ENCODE measurements around the gene UBE4A. TPM values are rescaled to one million over a fixed set of nuclear protein-coding genes. Genes with fewer than 3 reads are reported as not detected.

The UBE4A gene
- total RNA-seq, 2 donors from 2014 or later = 50.2 to 57.9 TPM

DNA sequence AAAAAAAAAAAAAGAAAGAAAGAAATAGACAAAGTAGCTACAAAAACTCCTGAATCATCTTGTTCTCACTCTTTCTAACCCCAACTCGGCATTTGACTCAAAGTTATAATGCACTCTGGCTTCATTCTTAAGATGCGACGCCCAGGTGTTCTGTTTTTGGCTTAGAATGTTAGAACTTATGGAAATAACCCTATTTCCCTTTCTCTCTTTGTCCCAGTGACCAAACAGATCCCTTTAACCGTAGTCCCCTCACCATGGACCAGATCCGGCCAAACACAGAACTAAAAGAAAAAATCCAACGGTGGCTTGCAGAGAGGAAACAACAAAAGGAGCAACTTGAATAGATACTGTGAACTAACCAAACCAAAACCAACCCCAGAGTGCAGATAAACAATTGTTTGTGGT, 36.7 kb downstream of the UBE4A start:
- H3K4me3 ChIP-seq = no peak overlapping the region
- TF ChIP-seq, protein P1, sequence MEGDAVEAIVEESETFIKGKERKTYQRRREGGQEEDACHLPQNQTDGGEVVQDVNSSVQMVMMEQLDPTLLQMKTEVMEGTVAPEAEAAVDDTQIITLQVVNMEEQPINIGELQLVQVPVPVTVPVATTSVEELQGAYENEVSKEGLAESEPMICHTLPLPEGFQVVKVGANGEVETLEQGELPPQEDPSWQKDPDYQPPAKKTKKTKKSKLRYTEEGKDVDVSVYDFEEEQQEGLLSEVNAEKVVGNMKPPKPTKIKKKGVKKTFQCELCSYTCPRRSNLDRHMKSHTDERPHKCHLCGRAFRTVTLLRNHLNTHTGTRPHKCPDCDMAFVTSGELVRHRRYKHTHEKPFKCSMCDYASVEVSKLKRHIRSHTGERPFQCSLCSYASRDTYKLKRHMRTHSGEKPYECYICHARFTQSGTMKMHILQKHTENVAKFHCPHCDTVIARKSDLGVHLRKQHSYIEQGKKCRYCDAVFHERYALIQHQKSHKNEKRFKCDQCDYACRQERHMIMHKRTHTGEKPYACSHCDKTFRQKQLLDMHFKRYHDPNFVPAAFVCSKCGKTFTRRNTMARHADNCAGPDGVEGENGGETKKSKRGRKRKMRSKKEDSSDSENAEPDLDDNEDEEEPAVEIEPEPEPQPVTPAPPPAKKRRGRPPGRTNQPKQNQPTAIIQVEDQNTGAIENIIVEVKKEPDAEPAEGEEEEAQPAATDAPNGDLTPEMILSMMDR (IDR thresholded peaks at IDR 0.05) = no peak
- no peak for TF ChIP-seq POLR2A (IDR thresholded peaks at IDR 0.05)
- TF ChIP-seq POLR2AphosphoS5 (IDR thresholded peaks at IDR 0.05) = no peak
- no peaks in the 10 kb centered on the region for H3K27me3 ChIP-seq (replicated peaks; ENCODE audit: insufficient read depth)
- intact Hi-C loops (cut with DNase I) = no loop called here
- H3K9me3 ChIP-seq = no peaks in the 10 kb centered on the region
- no peak for DNase-seq (ENCODE audit: low spot score)
- peaks cover 6 to 13% of the 10 kb centered on the region in 2 donors for H3K36me3 ChIP-seq
- 89% methylated on average over 6 of the region's 6 CpGs for WGBS
- no peaks in the 10 kb centered on the region for H3K4me1 ChIP-seq (replicated peaks)
- H3K27ac ChIP-seq = no peak overlapping the region

DNA sequence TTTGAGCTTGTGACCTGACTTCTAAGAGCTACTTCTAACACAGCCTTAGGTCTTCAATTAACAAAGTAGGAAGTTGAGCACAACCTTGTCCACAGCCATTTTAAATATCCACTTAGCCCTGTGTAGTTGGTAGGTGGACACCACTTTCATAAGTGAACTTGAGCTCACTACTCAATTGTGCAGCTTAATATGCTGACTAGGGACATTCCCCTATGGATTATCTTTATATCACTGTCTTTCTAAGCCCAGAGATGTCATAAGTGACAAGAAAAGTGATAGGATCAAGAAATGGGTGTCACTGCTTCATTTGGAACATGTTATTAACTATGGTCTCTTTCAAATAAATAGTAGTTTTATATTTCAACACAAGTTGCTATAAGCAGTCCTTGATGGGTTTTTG, 38.0 kb downstream of the UBE4A start:
- peaks cover 6 to 13% of the 10 kb centered on the region in 2 donors for H3K36me3 ChIP-seq
- H3K4me3 ChIP-seq = no peak overlapping the region
- no peak for DNase-seq (ENCODE audit: low spot score)
- TF ChIP-seq, protein P1 (IDR thresholded peaks at IDR 0.05) = no peak
- no peak for TF ChIP-seq POLR2A (IDR thresholded peaks at IDR 0.05)
- TF ChIP-seq POLR2AphosphoS5 (IDR thresholded peaks at IDR 0.05) = no peak
- no peaks in the 10 kb centered on the region for H3K27me3 ChIP-seq (replicated peaks; ENCODE audit: insufficient read depth)
- no peaks in the 10 kb centered on the region for H3K4me1 ChIP-seq (replicated peaks)
- no peaks in the 10 kb centered on the region for H3K9me3 ChIP-seq
- peak overlapping the region; percentile 41 to 44 for H3K27ac ChIP-seq
- intact Hi-C loops (cut with DNase I) = no loop called here

DNA sequence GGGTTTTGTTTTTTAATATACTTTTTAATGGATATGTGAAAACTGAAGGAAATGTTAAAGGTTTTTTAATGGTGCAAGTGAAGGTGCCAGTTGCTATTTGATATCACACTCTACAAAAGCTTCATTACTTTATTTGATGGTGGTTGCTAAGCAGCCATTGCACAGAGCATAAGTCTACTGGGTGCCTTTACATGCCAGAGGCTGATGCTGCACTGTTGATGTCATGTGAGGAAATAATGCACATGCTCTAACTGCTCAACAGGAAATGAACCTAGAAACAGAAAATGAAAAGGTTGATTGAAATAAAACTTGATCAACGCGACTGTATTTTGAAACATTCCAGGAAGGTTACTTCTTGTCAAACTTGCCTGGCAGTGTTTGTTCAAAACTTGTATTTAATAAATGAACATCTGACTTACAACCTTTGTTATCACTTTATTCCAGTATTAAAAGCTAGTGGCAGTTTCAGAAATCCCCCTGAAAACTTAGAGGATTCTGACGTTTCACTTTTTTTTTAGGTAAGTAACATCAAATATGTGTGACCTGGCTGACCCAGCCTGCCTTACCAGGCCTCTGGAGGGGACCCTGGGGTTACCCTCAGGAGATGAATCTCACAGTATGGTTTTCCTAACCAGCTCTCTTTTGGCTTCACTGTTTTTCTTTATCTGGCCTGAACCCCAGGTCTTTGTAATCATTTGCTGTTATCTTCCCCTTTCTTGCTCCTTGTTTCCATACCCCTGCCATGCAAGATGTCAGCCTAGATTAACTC, 39.6 kb downstream of the UBE4A start:
- peak overlapping the region; percentile 24 to 26 for H3K27ac ChIP-seq
- H3K27me3 ChIP-seq (replicated peaks; ENCODE audit: insufficient read depth) = no peaks in the 10 kb centered on the region
- peaks cover 8% of the 10 kb centered on the region for H3K4me1 ChIP-seq (replicated peaks)
- no peak overlapping the region for H3K4me3 ChIP-seq
- TF ChIP-seq POLR2AphosphoS5 (IDR thresholded peaks at IDR 0.05) (no peak), POLR2A (IDR thresholded peaks at IDR 0.05) (no peak)
- TF ChIP-seq, protein P1 (IDR thresholded peaks at IDR 0.05) = no peak
- H3K36me3 ChIP-seq = peaks cover 0 to 4% of the 10 kb centered on the region in 2 donors
- intact Hi-C loops (cut with DNase I) = no loop called here
- H3K9me3 ChIP-seq = no peaks in the 10 kb centered on the region
- no peak for DNase-seq (ENCODE audit: low spot score)
- WGBS = 55% methylated on average over 3 of the region's 3 CpGs

DNA sequence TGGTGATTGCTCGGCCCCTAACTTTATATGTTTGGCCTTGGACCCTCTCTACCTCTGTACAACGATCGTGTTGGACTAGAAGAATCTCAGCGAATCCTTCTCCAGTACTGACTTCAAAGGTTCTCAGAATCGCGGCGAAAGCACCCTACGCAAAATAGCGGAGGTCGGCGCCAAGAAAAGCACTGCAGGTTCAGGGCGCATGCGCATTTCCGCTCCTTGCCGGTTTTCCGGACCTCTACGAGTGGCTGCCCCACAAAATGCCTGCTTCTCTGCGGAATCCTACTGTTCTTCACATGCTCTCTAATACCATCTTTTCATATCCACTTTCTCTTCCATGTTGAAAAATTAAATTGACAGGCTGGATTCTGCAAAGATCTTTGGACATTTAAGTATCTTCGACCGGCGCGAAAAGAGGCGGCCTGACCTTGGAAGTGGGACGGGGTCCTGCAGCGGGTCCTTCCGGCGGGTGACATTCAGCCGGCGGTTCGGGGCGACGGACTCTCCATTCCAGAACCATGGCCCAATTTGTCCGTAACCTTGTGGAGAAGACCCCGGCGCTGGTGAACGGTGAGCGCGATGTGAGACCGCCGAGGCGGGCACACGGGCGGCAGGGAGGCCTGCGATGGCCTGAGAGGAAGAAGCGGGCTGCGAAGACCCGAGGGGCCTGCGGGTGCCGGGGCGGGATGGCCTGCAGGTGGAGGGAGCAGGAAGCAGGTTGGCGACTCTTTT, 41.9 kb downstream of the UBE4A start, which contains the start of gene ATP5MG:
Gene ATP5MG (plus strand): TSS at position 456 of the 729 bp plus-strand sequence. CDS start 60 bp downstream, at position 516.
- no peaks in the 10 kb centered on the region for H3K9me3 ChIP-seq
- under 1% methylated on average over 50 of the region's 51 CpGs for WGBS
- peak; percentile 5 for TF ChIP-seq POLR2A (IDR thresholded peaks at IDR 0.05)
- TF ChIP-seq, protein P1 (IDR thresholded peaks at IDR 0.05) = no peak
- peak; percentile 84 for TF ChIP-seq POLR2AphosphoS5 (IDR thresholded peaks at IDR 0.05)
- H3K4me3 ChIP-seq = peak within 1 kb of the TSS; percentile 65 to 83
- no peaks in the 10 kb centered on the region for H3K27me3 ChIP-seq (replicated peaks; ENCODE audit: insufficient read depth)
- no peaks in the 10 kb centered on the region for H3K36me3 ChIP-seq
- H3K4me1 ChIP-seq (replicated peaks) = peaks cover 8% of the 10 kb centered on the region
- peak within 1 kb of the TSS; percentile 85 to 88 for H3K27ac ChIP-seq
- intact Hi-C loops (cut with DNase I) = loop anchor here (5.0 kb wide), 1 partner anchor 36 kb away; the partner anchor contains the start of gene KMT2A
- DNase-seq (ENCODE audit: low spot score) = peak; percentile 81
